Pons (tissue), 1 donor: ENCODE data around the gene DLGAP1.
A peak's percentile ranks its signal among the peaks of the same experiment; 100 is the strongest.
"Not testable (repeated sequence)": the region's sequence is repeated elsewhere in the genome, so short reads cannot be mapped to it uniquely, and the experiment has no call there.

Source experiments
- DNase-seq: peaks from one replicate; pipeline ENCODE4 v3.0.0-alpha.2; 2016; ENCODE audit warnings: low spot score

Gene DLGAP1

GRCh38 chr18:3494569-3494968 is 960.5 kb downstream of the DLGAP1 start:
- DNase-seq, result no peak

- DNase-seq, result no peak
Observed at GRCh38 chr18:3494245-3494526, 960.9 kb downstream of the DLGAP1 start.

- DNase-seq, result peak; percentile 41
Observed at GRCh38 chr18:3493501-3494244, 961.4 kb downstream of the DLGAP1 start.

- DNase-seq, result no peak
Observed at GRCh38 chr18:3492721-3493120, 962.4 kb downstream of the DLGAP1 start.

GRCh38 chr18:3491981-3492555 is 963.0 kb downstream of the DLGAP1 start:
- no peak for DNase-seq

- no peak for DNase-seq
Observed at GRCh38 chr18:3489462-3489861, 965.6 kb downstream of the DLGAP1 start.

- no peak for DNase-seq
Observed at GRCh38 chr18:3486512-3486911, 968.6 kb downstream of the DLGAP1 start.

- DNase-seq, result no peak
Observed at GRCh38 chr18:3485153-3486149, 969.7 kb downstream of the DLGAP1 start.

- DNase-seq, result no peak
Observed at GRCh38 chr18:3482258-3482657, 972.8 kb downstream of the DLGAP1 start.

GRCh38 chr18:3481696-3482210 is 973.4 kb downstream of the DLGAP1 start:
- peak; percentile 47 for DNase-seq

- no peak for DNase-seq
Observed at GRCh38 chr18:3480827-3481573, 974.1 kb downstream of the DLGAP1 start.

GRCh38 chr18:3479978-3480509 is 975.1 kb downstream of the DLGAP1 start:
- no peak for DNase-seq

- no peak for DNase-seq
Observed at GRCh38 chr18:3478262-3478978, 976.7 kb downstream of the DLGAP1 start.

GRCh38 chr18:3472681-3473544 is 982.2 kb downstream of the DLGAP1 start:
- DNase-seq, result no peak

- not testable (repeated sequence) for DNase-seq
Observed at GRCh38 chr18:3472121-3472520, 983.0 kb downstream of the DLGAP1 start.

- no peak for DNase-seq
Observed at GRCh38 chr18:3471141-3471648, 983.9 kb downstream of the DLGAP1 start.

GRCh38 chr18:3468833-3469232 is 986.3 kb downstream of the DLGAP1 start:
- DNase-seq, result no peak

- no peak for DNase-seq
Observed at GRCh38 chr18:3468066-3468705, 986.9 kb downstream of the DLGAP1 start.

- no peak for DNase-seq
Observed at GRCh38 chr18:3466872-3467271, 988.2 kb downstream of the DLGAP1 start.
